ENCODE data around the gene TMEM203. TPM values are rescaled to one million over a fixed set of nuclear protein-coding genes. Genes with fewer than 3 reads are reported as not detected.

The TMEM203 gene
- total RNA-seq, 4 donors from 2014 or later, result 18.9 to 42.1 (median 28.7) TPM

DNA sequence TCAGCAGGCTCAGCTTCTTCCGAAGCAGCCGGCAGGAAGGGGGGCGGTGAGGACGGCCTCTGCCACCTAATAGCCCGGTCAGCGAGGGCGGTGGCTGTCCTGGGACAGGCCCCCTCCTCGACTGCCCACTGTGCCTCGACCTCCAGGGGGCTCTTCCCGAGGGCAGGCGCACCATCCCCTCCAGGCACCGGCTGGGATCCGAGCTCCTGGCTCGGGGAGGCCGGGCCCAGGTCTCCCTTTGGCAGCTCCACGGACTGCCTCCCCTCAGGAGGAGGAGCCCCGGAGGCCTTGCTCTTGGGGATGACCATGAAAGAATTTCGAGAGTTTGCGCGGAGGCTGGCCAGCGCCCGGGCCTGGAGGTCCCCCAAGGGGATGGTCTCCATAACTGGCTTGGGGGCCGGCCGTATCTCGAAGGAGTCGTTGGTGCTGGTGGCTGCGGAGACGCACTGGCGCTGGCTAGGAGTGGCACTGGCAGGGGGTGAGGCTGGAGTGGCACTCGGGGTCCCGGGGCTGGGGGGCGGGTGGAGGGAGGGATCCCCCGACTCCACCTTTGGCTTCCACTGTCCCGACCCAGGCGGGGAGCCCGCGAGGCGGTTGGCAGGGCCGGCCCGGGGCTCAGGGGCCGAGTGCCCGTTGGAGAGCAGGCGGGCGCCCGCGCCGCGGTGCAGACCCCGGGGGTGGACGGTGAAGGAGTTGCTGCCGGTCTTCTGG lies 5.9 kb downstream of the TMEM203 start:
- 13% methylated on average over 39 of the region's 51 CpGs; no CpG with 5 or more reads in 1 of the 2 donors for WGBS, 2 donors (ENCODE audit: low coverage in 1 of 2)
- in situ Hi-C loops (cut with MboI; ENCODE audit: low pct_ligation_motif_present in 1 of 4, low pct_unique_long_range_greater_than_20kb in 1 of 4, low sequenced_read_pairs in 3 of 4), result loop anchor here in 1 of 4 donors (25.0 kb wide), 1 partner anchor 87 kb away; the partner anchor contains the start of gene DPP7
- no peak for TF ChIP-seq POLR2AphosphoS5 (IDR thresholded peaks at IDR 0.05)
- TF ChIP-seq, protein P1, sequence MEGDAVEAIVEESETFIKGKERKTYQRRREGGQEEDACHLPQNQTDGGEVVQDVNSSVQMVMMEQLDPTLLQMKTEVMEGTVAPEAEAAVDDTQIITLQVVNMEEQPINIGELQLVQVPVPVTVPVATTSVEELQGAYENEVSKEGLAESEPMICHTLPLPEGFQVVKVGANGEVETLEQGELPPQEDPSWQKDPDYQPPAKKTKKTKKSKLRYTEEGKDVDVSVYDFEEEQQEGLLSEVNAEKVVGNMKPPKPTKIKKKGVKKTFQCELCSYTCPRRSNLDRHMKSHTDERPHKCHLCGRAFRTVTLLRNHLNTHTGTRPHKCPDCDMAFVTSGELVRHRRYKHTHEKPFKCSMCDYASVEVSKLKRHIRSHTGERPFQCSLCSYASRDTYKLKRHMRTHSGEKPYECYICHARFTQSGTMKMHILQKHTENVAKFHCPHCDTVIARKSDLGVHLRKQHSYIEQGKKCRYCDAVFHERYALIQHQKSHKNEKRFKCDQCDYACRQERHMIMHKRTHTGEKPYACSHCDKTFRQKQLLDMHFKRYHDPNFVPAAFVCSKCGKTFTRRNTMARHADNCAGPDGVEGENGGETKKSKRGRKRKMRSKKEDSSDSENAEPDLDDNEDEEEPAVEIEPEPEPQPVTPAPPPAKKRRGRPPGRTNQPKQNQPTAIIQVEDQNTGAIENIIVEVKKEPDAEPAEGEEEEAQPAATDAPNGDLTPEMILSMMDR (IDR thresholded peaks at IDR 0.05), result no peak
- peak overlapping the region; percentile 19 to 74 (median 54) for H3K4me3 ChIP-seq
- no peaks in the 10 kb centered on the region for H3K27me3 ChIP-seq
- intact Hi-C loops (cut with DNase I; ENCODE audit: low total_unique reads), result no loop called here
- no peak for DNase-seq
- peak overlapping the region; percentile 82 to 90 (median 88) for H3K27ac ChIP-seq
- no peaks in the 10 kb centered on the region for H3K36me3 ChIP-seq
- H3K4me1 ChIP-seq, result peaks cover 32 to 86% (median 74%) of the 10 kb centered on the region in 4 donors
- no peaks in the 10 kb centered on the region for H3K9me3 ChIP-seq

DNA sequence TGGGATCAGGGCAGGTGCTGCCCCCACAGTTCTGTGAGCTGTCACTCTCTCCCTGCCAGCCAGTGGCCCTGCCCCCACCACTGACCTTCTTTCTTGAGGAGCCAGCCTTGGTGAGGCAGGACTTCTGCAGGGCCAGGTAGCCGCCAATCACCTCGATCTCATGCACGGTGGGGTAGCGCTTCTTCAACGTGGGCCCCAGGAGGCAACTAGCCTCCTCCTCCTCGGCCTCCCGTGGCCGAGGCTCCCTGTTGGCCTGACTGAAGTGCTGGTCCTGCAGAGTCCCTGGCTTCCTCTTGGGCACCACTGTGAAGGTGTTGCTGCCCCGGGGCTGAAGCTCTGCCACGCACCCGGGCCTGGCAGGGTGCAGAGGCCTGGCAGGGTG lies 6.6 kb downstream of the TMEM203 start:
- intact Hi-C loops (cut with DNase I; ENCODE audit: low total_unique reads), result no loop called here
- Histone ChIP-seq H3K4me3 (peak overlapping the region; percentile 9 to 74 (median 54)), H3K27ac (peak overlapping the region; percentile 82 to 90 (median 88)), H3K36me3 (no peaks in the 10 kb centered on the region), H3K4me1 (peaks cover 25 to 86% (median 73%) of the 10 kb centered on the region in 4 donors), H3K27me3 (no peaks in the 10 kb centered on the region), H3K9me3 (no peaks in the 10 kb centered on the region)
- in situ Hi-C loops (cut with MboI; ENCODE audit: low pct_ligation_motif_present in 1 of 4, low pct_unique_long_range_greater_than_20kb in 1 of 4, low sequenced_read_pairs in 3 of 4), result no loop called here
- 33% methylated on average over 11 of the region's 11 CpGs; no CpG with 5 or more reads in 1 of the 2 donors for WGBS, 2 donors (ENCODE audit: low coverage in 1 of 2)
- DNase-seq, result peak; percentile 39
- TF ChIP-seq POLR2A (IDR thresholded peaks at IDR 0.05), result no peak
- TF ChIP-seq, protein P1 (IDR thresholded peaks at IDR 0.05), result no peak

DNA sequence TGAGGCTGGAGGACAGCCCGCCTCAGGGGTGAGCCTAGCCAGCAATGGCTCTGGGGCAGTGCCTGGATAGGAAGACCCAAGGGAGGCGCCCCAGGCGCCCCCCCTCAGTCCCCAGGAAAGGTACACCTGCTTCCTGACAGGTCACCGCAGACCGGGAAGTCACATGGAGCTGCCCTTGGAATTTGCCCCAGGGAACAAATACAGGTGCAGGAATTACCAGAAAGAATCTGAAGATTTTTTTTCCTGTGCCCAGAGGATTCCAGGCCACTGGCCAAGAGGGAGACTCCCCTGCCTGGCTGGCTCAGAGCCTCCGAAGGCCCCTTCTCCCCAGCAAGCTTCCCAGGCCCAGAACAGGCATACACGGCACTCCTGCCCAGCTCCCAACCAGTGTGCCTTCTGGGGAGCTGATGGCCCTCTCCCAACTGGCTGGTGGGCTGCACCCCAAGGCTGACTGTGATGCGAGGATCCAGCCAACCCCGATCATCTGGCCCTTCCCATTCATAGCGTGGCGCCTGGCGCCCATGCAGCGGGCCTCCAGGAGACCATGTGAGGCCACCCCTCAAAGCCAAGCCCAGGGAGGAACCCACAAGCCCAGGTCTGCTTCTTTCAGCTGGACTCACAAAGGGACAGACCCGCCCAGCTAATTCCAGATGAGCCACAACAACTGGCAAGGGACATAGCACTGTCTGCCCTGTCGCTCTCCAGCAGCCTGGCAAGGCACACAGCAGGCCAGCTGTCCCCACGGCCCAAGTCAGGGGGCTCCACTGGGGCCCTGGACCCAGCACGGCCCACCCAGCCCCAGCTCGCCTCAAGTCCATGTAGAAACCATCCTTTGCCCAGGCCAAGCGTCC lies 7.2 kb downstream of the TMEM203 start:
- no peaks in the 10 kb centered on the region for H3K9me3 ChIP-seq
- no peaks in the 10 kb centered on the region for H3K27me3 ChIP-seq
- WGBS, 2 donors (ENCODE audit: low coverage in 1 of 2), result 64% methylated on average over 15 of the region's 19 CpGs; no CpG with 5 or more reads in 1 of the 2 donors
- H3K4me1 ChIP-seq, result peaks cover 19 to 81% (median 67%) of the 10 kb centered on the region in 4 donors
- intact Hi-C loops (cut with DNase I; ENCODE audit: low total_unique reads), result no loop called here
- H3K36me3 ChIP-seq, result no peaks in the 10 kb centered on the region
- peak overlapping the region; percentile 9 to 74 (median 54) for H3K4me3 ChIP-seq
- peak; percentile 82 for DNase-seq
- peak overlapping the region; percentile 82 to 90 (median 88) for H3K27ac ChIP-seq
- in situ Hi-C loops (cut with MboI; ENCODE audit: low pct_ligation_motif_present in 1 of 4, low pct_unique_long_range_greater_than_20kb in 1 of 4, low sequenced_read_pairs in 3 of 4), result no loop called here
- TF ChIP-seq POLR2A (IDR thresholded peaks at IDR 0.05) (peak; percentile 69), EP300 (IDR thresholded peaks at IDR 0.05; ENCODE audit: low read depth) (no peak), POLR2AphosphoS5 (IDR thresholded peaks at IDR 0.05) (peak in 2 of 3 donors; percentile 29 to 52)
- TF ChIP-seq, protein P1 (IDR thresholded peaks at IDR 0.05), result no peak

DNA sequence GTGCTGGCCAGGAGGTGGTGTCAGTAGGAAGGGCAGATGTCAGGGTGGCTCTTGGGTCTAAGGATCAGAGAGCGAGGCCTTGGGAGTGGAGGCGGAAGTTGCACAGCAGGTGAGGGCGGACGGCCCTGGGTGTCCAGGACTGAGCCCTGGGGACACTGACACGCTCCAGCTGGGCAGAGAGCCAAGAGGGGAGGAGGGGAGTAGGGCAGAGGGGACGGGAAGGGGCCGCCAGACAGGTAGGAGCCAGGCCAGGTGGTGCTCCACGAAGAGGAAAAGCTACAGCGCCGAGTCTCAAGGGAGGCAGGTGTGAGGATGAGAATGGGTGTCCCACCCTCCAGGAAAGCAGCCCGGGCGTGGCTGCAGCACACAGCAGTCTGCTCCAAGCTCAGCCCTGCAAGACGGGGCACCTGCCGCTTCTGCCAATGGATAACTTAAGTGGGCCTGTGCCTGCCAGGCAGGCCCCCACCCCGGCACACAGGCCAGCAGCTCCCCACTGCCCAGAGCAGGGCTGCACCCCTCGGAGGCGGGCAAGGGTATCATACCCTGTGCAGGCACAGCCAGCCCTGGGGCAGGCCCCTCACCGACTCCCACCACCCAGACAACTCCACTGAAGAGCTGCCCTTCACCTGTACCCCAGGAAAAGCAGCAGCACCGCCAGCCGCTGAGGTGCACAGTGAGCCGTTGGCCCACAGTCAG lies 9.8 kb downstream of the TMEM203 start:
- Histone ChIP-seq H3K9me3 (no peaks in the 10 kb centered on the region), H3K4me3 (peak overlapping the region in 2 of 4 donors; percentile 73 to 74), H3K36me3 (no peaks in the 10 kb centered on the region), H3K27ac (peak overlapping the region; percentile 82 to 90 (median 88)), H3K4me1 (peaks cover 14 to 65% (median 57%) of the 10 kb centered on the region in 4 donors), H3K27me3 (no peaks in the 10 kb centered on the region)
- intact Hi-C loops (cut with DNase I; ENCODE audit: low total_unique reads), result no loop called here
- WGBS, 2 donors (ENCODE audit: low coverage in 1 of 2), result 57% methylated on average over 12 of the region's 21 CpGs; no CpG with 5 or more reads in 1 of the 2 donors
- in situ Hi-C loops (cut with MboI; ENCODE audit: low pct_ligation_motif_present in 1 of 4, low pct_unique_long_range_greater_than_20kb in 1 of 4, low sequenced_read_pairs in 3 of 4), result no loop called here
- peak; percentile 88 for DNase-seq
- peak; percentile 43 for TF ChIP-seq EP300 (IDR thresholded peaks at IDR 0.05; ENCODE audit: low read depth)
- peak; percentile 67 to 82 (median 74) for TF ChIP-seq POLR2AphosphoS5 (IDR thresholded peaks at IDR 0.05)
- TF ChIP-seq, protein P1 (IDR thresholded peaks at IDR 0.05), result no peak
- TF ChIP-seq POLR2A (IDR thresholded peaks at IDR 0.05), result peak; percentile 68
